Measurements from ENCODE around the gene TPPP3.

DNA sequence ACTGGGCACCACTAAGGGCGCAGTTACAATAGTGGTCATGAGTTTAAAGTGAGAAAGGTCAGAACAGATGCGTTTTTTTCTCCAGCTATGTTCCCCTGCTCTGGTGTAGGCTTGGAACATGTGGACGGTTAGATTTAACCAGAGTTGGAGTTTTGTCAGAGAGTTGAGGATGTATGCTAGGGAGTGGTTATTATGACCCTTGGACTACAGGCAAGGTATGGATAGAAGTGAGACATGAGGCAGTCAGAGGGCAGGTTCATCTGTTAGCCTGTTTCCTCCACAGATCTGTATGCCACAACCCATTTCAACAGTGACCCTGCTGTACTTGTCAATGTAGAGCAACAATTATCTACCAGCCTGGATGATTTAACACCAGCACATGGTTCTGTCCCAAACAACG lies 22.6 kb downstream of the TPPP3 start:
- TF ChIP-seq HDGF (IDR thresholded peaks at IDR 0.05; ENCODE audit: borderline replicate concordance) (no peak), FOXM1 (IDR thresholded peaks at IDR 0.05; ENCODE audit: borderline replicate concordance) (no peak), NFRKB (IDR thresholded peaks at IDR 0.05) (no peak), SP1 (IDR thresholded peaks at IDR 0.05) (no peak), LEF1 (IDR thresholded peaks at IDR 0.05; ENCODE audit: borderline replicate concordance) (no peak), FOXA1 (IDR thresholded peaks at IDR 0.05) (no peak), FOXK2 (IDR thresholded peaks at IDR 0.05) (no peak), TARDBP (IDR thresholded peaks at IDR 0.05) (no peak), ELF4 (IDR thresholded peaks at IDR 0.05) (no peak), CTBP1 (IDR thresholded peaks at IDR 0.05; ENCODE audit: borderline replicate concordance) (no peak), ARNT (IDR thresholded peaks at IDR 0.05) (no peak), L3MBTL2 (conservative IDR thresholded peaks at IDR 0.05) (no peak)
- TF ChIP-seq, protein P1, sequence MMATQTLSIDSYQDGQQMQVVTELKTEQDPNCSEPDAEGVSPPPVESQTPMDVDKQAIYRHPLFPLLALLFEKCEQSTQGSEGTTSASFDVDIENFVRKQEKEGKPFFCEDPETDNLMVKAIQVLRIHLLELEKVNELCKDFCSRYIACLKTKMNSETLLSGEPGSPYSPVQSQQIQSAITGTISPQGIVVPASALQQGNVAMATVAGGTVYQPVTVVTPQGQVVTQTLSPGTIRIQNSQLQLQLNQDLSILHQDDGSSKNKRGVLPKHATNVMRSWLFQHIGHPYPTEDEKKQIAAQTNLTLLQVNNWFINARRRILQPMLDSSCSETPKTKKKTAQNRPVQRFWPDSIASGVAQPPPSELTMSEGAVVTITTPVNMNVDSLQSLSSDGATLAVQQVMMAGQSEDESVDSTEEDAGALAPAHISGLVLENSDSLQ (IDR thresholded peaks at IDR 0.05): no peak

All from HEK293T (cell line).